Loucy (cell line): ENCODE results near the gene NDE1.

Source experiments
- H2AFZ ChIP-seq: fragments of 200-600 bp; sonication (generic); 2 replicates; pipeline ENCODE4 v1.6.0; 2016; ENCODE audit warnings: antibody characterized with exemption, mild to moderate bottlenecking, low read length, moderate library complexity
- H3F3A ChIP-seq: fragments of 200-600 bp; 2 replicates; pipeline ENCODE4 v1.6.0; 2016; ENCODE audit warnings: antibody characterized with exemption, low read depth, mild to moderate bottlenecking
- H3K27me3 ChIP-seq: fragments of 200-600 bp; sonication (generic); 2 replicates; pipeline ENCODE4 v1.6.1; 2014; ENCODE audit warnings: low read length, mild to moderate bottlenecking; ENCODE audit not compliant: insufficient read depth, poor library complexity, severe bottlenecking
- H3K36me3 ChIP-seq: fragments of 200-600 bp; sonication (generic); 2 replicates; pipeline ENCODE4 v1.6.1; 2016; ENCODE audit warnings: low read length; ENCODE audit not compliant: insufficient read depth
- H3K4me1 ChIP-seq: fragments of 200-600 bp; sonication (generic); 2 replicates; pipeline ENCODE4 v1.5.1; 2014; ENCODE audit warnings: low read length, mild to moderate bottlenecking; ENCODE audit not compliant: insufficient read depth, poor library complexity, severe bottlenecking
- H3K4me2 ChIP-seq: fragments of 200-600 bp; sonication (generic); 2 replicates; pipeline ENCODE4 v1.6.0; 2014; ENCODE audit warnings: antibody characterized with exemption, low read length, low read depth, mild to moderate bottlenecking; ENCODE audit not compliant: poor library complexity, severe bottlenecking
- H3K4me3 ChIP-seq: fragments of 200-600 bp; sonication (generic); 2 replicates; pipeline ENCODE4 v1.5.1; 2014; ENCODE audit warnings: low read length, mild to moderate bottlenecking, mixed read lengths; ENCODE audit not compliant: poor library complexity, severe bottlenecking
- H3K79me2 ChIP-seq: fragments of 200-600 bp; sonication (generic); 2 replicates; pipeline ENCODE4 v1.6.1; 2014; ENCODE audit warnings: low read length; ENCODE audit not compliant: insufficient read depth
- H3K9ac ChIP-seq: fragments of 200-600 bp; sonication (generic); 2 replicates; pipeline ENCODE4 v1.6.0; 2014; ENCODE audit warnings: mild to moderate bottlenecking, low read depth, low read length, moderate library complexity; ENCODE audit not compliant: poor library complexity, severe bottlenecking
- H3K9me2 ChIP-seq: fragments of 200-600 bp; sonication (generic); replicated peaks from 2 replicates; pipeline ENCODE4 v1.6.1; 2016; ENCODE audit warnings: low read depth, low read length, mixed read lengths
- H3K9me3 ChIP-seq: fragments of 200-600 bp; sonication (generic); 2 replicates; pipeline ENCODE4 v1.6.1; 2014; ENCODE audit warnings: mild to moderate bottlenecking, antibody characterized with exemption, low read length, low read depth; ENCODE audit not compliant: insufficient read depth
- H4K20me1 ChIP-seq: fragments of 200-600 bp; sonication (generic); 2 replicates; pipeline ENCODE4 v1.6.0; 2014; ENCODE audit warnings: antibody characterized with exemption, low read length, mild to moderate bottlenecking; ENCODE audit not compliant: insufficient read depth, poor library complexity, severe bottlenecking
- CTCF ChIP-seq: fragments of 200-600 bp; sonication (generic); conservative IDR thresholded peaks from 2 replicates; pipeline ENCODE4 v1.5.1; 2014; ENCODE audit warnings: mild to moderate bottlenecking, antibody characterized with exemption, low read length
- EZH2phosphoT487 ChIP-seq: fragments of 200-600 bp; IDR thresholded peaks from 2 replicates; pipeline ENCODE4 v1.6.1; 2018; ENCODE audit warnings: antibody characterized with exemption, mild to moderate bottlenecking, moderate library complexity, borderline replicate concordance

NDE1 gene

GRCh38 chr16:15701367-15701766 is 51.3 kb downstream of the NDE1 start:
- H3K4me1 ChIP-seq = no peaks in the 10 kb centered on the region
- no peaks in the 10 kb centered on the region for H3K9me3 ChIP-seq
- H3K27me3 ChIP-seq = no peaks in the 10 kb centered on the region
- H3F3A ChIP-seq = no peaks in the 10 kb centered on the region
- no peaks in the 10 kb centered on the region for H3K9me2 ChIP-seq
- no peak overlapping the region for H3K4me3 ChIP-seq
- H2AFZ ChIP-seq = no peak overlapping the region
- no peaks in the 10 kb centered on the region for H3K79me2 ChIP-seq
- TF ChIP-seq EZH2phosphoT487 (no peak), CTCF (no peak)
- no peak overlapping the region for H3K9ac ChIP-seq
- no peak overlapping the region for H3K4me2 ChIP-seq
- H3K36me3 ChIP-seq = peaks cover 29% of the 10 kb centered on the region; the same call in 1 of the 2 replicates
- H4K20me1 ChIP-seq = no peaks in the 10 kb centered on the region

GRCh38 chr16:15701975-15702970 is 52.2 kb downstream of the NDE1 start:
- H3K9ac ChIP-seq = no peak overlapping the region
- no peaks in the 10 kb centered on the region for H3K79me2 ChIP-seq
- no peaks in the 10 kb centered on the region for H3K9me3 ChIP-seq
- no peaks in the 10 kb centered on the region for H4K20me1 ChIP-seq
- no peaks in the 10 kb centered on the region for H3F3A ChIP-seq
- no peak overlapping the region for H3K4me2 ChIP-seq
- H3K36me3 ChIP-seq = peaks cover 20% of the 10 kb centered on the region; the same call in 1 of the 2 replicates
- TF ChIP-seq EZH2phosphoT487 (no peak), CTCF (no peak)
- no peak overlapping the region for H3K4me3 ChIP-seq
- H3K4me1 ChIP-seq = no peaks in the 10 kb centered on the region
- H2AFZ ChIP-seq = no peak overlapping the region
- no peaks in the 10 kb centered on the region for H3K27me3 ChIP-seq
- H3K9me2 ChIP-seq = no peaks in the 10 kb centered on the region

- H3K27me3 ChIP-seq = no peaks in the 10 kb centered on the region
- H3K4me2 ChIP-seq = no peak overlapping the region
- no peaks in the 10 kb centered on the region for H4K20me1 ChIP-seq
Measured at GRCh38 chr16:15703029-15703736, 53.1 kb downstream of the NDE1 start.

More at GRCh38 chr16:15703029-15703736, 53.1 kb downstream of the NDE1 start:
- Histone ChIP-seq H3K9me3 (no peaks in the 10 kb centered on the region), H2AFZ (no peak overlapping the region), H3K36me3 (peaks cover 19% of the 10 kb centered on the region; the same call in 1 of the 2 replicates), H3F3A (no peaks in the 10 kb centered on the region), H3K4me1 (no peaks in the 10 kb centered on the region), H3K4me3 (no peak overlapping the region), H3K79me2 (no peaks in the 10 kb centered on the region), H3K9me2 (no peaks in the 10 kb centered on the region), H3K9ac (no peak overlapping the region)
- no peak for TF ChIP-seq CTCF
- TF ChIP-seq EZH2phosphoT487 = no peak
